Ovary (tissue), 9 donors: ENCODE measurements around the gene EFEMP1. TPM values are rescaled to one million over a fixed set of nuclear protein-coding genes. Genes with fewer than 3 reads are reported as not detected.

Experiments
- DNase-seq, 5 donors: peaks; one replicate each; pipeline ENCODE4 v3.0.0-alpha.2; 2019 to 2020
- H3K27ac ChIP-seq, 2 donors: fragments of 200-600 bp; one replicate each; pipeline versions ENCODE4 v1.5.1 to v1.8.0; 2019 to 2022
- H3K27me3 ChIP-seq: fragments of 200-600 bp; one replicate; pipeline ENCODE4 v1.8.0; 2022
- H3K36me3 ChIP-seq: fragments of 200-600 bp; sonication (generic); one replicate; pipeline ENCODE4 v1.5.1; 2019
- H3K4me1 ChIP-seq: one replicate; pipeline ENCODE4 v1.8.1; 2013; ENCODE audit warnings: mild to moderate bottlenecking, moderate library complexity; ENCODE audit not compliant: insufficient read depth
- H3K4me3 ChIP-seq: fragments of 200-600 bp; sonication (generic); one replicate; pipeline ENCODE4 v1.5.1; 2017
- H3K9me3 ChIP-seq, 2 donors: fragments of 200-600 bp in 1 of 2; sonication (generic) in 1 of 2; one replicate each; pipeline versions ENCODE4 v1.5.1 to v1.8.1; 2013 to 2019; ENCODE audit warnings: mild to moderate bottlenecking in 1 of 2, moderate library complexity in 1 of 2
- CTCF ChIP-seq, 3 donors: fragments of 450-650 bp in 2 of 3; fragments of 200-600 bp in 1 of 3; IDR thresholded peaks; one replicate each; pipeline versions ENCODE4 v1.5.1 to v1.8.0; 2016 to 2022; ENCODE audit warnings: antibody characterized with exemption in 3 of 3, mild to moderate bottlenecking in 1 of 3
- EP300 ChIP-seq: sonication (generic); formaldehyde crosslinking; IDR thresholded peaks from one replicate; pipeline ENCODE4 v1.6.1; 2017; ENCODE audit warnings: antibody characterized with exemption
- POLR2A ChIP-seq: fragments of 450-650 bp; IDR thresholded peaks from one replicate; pipeline ENCODE4 v1.6.1; 2017; ENCODE audit warnings: antibody characterized with exemption, mild to moderate bottlenecking, moderate library complexity
- WGBS, 3 donors: extraction: QIAGEN DNeasy Blood & Tissue Kit in 1 of 3; methylation state at CpG; one replicate each; pipeline versions ENCODE4 v1.1.5 to v1.1.7; 2013 to 2017; 5-methylcytosine and 5-hydroxymethylcytosine counted together
- intact Hi-C, 4 donors: fragments of 100-400 bp; cut with DNase I; formaldehyde crosslinking; loops; one replicate each; pipeline versions ENCODE4 v1.11.0 to v1.15.1; 2022 to 2023
- polyA plus RNA-seq, 2 donors: library from polyadenylated mRNA; stranded (reverse); fragments of 200-250 nt in 1 of 2; fragments of 350-450 nt in 1 of 2; fragmentation: Illumina TruSeq in 1 of 2; extraction: RNeasy Lipid Tissue Mini Kit (QIAGEN cat#74804) in 1 of 2; gene quantifications; one replicate each; pipeline ENCODE4 v1.2.3, GENCODE V29; 2013 to 2014
- total RNA-seq, 7 donors: library from RNA; depleted of rRNA in 2 of 7; stranded (reverse); fragments of >200 nt in 2 of 7; fragmentation: NEBNext Ultra II Directional in 3 of 7; extraction: Animal tissue kit (Norgen Biotek cat#: 25700) in 3 of 7; gene quantifications; one replicate each; pipeline versions ENCODE4 v1.1.0 to v1.2.4, GENCODE V29; 2016 to 2023
- donor health status: DM: no; HTN: no; CAD: no; lungs with moderate emphysema.
- donor health status: DM: no; HTN: no; CAD: no.
- donor health status: Bipolar disorder and iron deficiency.
- donor health status: DM: yes; HTN: yes; CAD: no.
- donor health status: DM: no; HTN: no; CAD: no.
- donor health status: DM: yes; HTN: yes; CAD: no.

Gene EFEMP1
- total and polyA plus RNA-seq, 9 donors = 204 to 482 (median 282) TPM

GRCh38 chr2:55879976-55880375, 43.6 kb downstream of the EFEMP1 start:
- Histone ChIP-seq H3K36me3 (no peaks in the 10 kb centered on the region), H3K4me1 (peaks cover 6% of the 10 kb centered on the region), H3K27me3 (no peaks in the 10 kb centered on the region), H3K9me3 (no peaks in the 10 kb centered on the region), H3K27ac (no peak overlapping the region), H3K4me3 (no peak overlapping the region)
- DNase-seq = no peak
- WGBS, 3 donors = 41 to 72% (median 51%) methylated on average over 3 of the region's 3 CpGs
- intact Hi-C loops = no loop called here
- TF ChIP-seq CTCF (IDR thresholded peaks at IDR 0.05) = no peak
- TF ChIP-seq EP300 = no peak
- no peak for TF ChIP-seq POLR2A

GRCh38 chr2:55877087-55877436, 46.5 kb downstream of the EFEMP1 start:
- no peak overlapping the region for H3K27ac ChIP-seq
- H3K4me1 ChIP-seq = no peaks in the 10 kb centered on the region
- WGBS, 3 donors = 78 to 90% (median 89%) methylated on average over 2 of the region's 2 CpGs
- no peaks in the 10 kb centered on the region for H3K36me3 ChIP-seq
- TF ChIP-seq CTCF (IDR thresholded peaks at IDR 0.05) (no peak), EP300 (no peak), POLR2A (no peak)
- intact Hi-C loops = no loop called here
- H3K4me3 ChIP-seq = no peak overlapping the region
- DNase-seq = no peak
- no peaks in the 10 kb centered on the region for H3K9me3 ChIP-seq
- no peaks in the 10 kb centered on the region for H3K27me3 ChIP-seq

GRCh38 chr2:55876429-55877086, 47.0 kb downstream of the EFEMP1 start:
- no peak overlapping the region for H3K27ac ChIP-seq
- H3K9me3 ChIP-seq = no peaks in the 10 kb centered on the region
- no peak for TF ChIP-seq EP300
- TF ChIP-seq POLR2A = no peak
- no peak for TF ChIP-seq CTCF (IDR thresholded peaks at IDR 0.05)

GRCh38 chr2:55875434-55876135, 48.0 kb downstream of the EFEMP1 start:
- Histone ChIP-seq H3K27ac (no peak overlapping the region), H3K9me3 (no peaks in the 10 kb centered on the region), H3K36me3 (no peaks in the 10 kb centered on the region), H3K4me3 (no peak overlapping the region), H3K27me3 (no peaks in the 10 kb centered on the region), H3K4me1 (no peaks in the 10 kb centered on the region)
- intact Hi-C loops = no loop called here
- no peak for DNase-seq
- WGBS, 3 donors = 65 to 68% (median 67%) methylated on average over 4 of the region's 4 CpGs
- TF ChIP-seq CTCF (IDR thresholded peaks at IDR 0.05) (no peak), EP300 (no peak), POLR2A (no peak)

More at GRCh38 chr2:55876429-55877086, 47.0 kb downstream of the EFEMP1 start:
- Histone ChIP-seq H3K36me3 (no peaks in the 10 kb centered on the region), H3K4me1 (no peaks in the 10 kb centered on the region), H3K27me3 (no peaks in the 10 kb centered on the region), H3K4me3 (no peak overlapping the region)
- DNase-seq = no peak
- WGBS, 3 donors = 87 to 94% (median 94%) methylated on average over 6 of the region's 6 CpGs
- intact Hi-C loops = no loop called here
